GM21576 (cell line): Measurements from ENCODE around the gene FAM114A1.
A peak's percentile ranks its signal among the peaks of the same experiment; 100 is the strongest.

ENCODE experiments used
- ATAC-seq: cut with Tn5 transposase; IDR thresholded peaks from one replicate; pipeline ENCODE4 v1.9.1; 2021; ENCODE audit warnings: mild to moderate bottlenecking, moderate library complexity; ENCODE audit not compliant: unreplicated experiment

Gene FAM114A1

DNA sequence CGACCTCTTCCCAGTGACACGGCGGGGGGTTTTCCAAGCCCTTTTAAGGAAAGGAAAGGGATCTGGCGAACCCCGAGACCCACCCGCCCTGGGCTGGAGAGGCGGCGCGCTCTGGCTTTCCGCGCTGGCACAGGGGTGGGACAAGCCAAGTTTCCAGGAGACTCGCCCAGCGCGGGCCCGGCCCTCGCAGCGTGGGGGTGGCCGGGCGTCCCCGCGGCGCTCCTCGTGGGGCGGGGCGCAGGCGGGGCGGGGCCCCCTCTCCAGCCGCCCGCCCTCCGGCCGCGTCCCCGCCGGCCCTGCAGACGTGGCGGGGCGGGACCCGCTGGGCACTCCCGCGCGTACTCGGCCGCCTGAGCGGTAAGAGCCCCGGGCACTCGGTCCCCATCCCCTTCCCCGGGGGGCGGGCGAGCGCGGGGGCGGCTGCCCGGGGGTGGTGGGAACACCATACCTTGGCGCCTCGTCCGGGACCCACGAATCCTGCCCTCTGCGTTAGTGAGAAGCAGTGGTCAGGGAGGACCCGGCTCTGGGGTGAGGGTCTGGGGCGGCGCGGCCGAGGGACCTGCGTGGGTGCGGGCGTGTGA is at the start of gene FAM114A1:
FAM114A1 (plus strand) TSS at position 329 of the 581 bp plus-strand sequence. CDS start 10,273 bp downstream, outside the sequence.
- peak; percentile 74 for ATAC-seq

DNA sequence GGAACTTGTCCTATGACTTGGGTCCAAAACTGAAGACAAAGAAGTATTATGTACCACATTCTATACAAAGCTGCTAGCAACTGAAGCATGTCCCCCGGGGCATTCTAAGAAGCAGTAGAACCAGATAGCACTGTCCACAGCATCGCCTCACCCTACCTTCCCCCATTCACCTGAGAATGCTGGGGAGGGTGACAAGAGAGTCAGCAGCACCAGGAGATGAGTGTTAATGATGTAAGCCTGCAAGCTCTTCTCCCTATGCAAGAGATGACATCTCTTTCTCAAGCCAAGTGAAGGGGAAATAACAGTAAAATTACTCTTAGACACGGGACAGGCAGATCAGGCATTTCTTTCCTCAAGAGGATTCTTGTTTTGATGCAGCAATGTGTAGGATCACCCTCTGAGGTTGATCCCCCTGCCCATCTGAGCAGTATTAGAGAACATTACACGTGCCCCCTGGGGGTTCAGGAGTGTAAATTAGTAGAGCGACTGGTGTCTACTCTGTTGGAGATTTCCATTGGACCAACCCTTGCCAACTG is 49.1 kb upstream of the FAM114A1 start:
- ATAC-seq: peak; percentile 46

- no peak for ATAC-seq
Observed at GRCh38 chr4:38819569-38819968, 48.0 kb upstream of the FAM114A1 start.

GRCh38 chr4:38820329-38821061 is 47.1 kb upstream of the FAM114A1 start:
- peak; percentile 47 for ATAC-seq

- no peak for ATAC-seq
Observed at GRCh38 chr4:38821739-38822138, 45.9 kb upstream of the FAM114A1 start.

DNA sequence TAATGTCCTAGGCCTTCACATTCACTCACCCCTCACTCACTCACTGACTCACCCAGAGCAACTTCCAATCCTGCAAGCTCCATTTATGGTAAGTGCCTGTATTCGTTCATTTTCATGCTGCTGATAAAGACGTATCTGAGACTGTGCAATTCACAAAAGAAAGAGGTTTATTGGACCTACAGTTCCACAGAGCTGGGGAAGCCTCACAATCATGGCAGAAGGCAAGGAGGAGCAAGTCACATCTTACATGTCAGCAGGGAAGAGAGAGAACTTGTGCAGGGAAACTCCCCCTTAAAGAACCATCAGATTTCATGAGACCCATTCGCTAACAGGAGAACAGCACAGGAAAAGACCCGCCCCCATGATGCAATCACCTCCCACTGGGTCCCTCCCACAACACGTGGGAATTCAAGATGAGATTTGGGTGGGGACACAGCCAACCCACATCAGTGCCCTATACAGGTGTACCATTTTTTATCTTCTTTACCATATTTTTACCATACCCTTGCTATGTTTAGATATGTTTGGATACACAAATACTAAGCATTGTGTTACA is 44.8 kb upstream of the FAM114A1 start:
- no peak for ATAC-seq

- no peak for ATAC-seq
Observed at GRCh38 chr4:38823766-38824165, 43.8 kb upstream of the FAM114A1 start.

- no peak for ATAC-seq
Observed at GRCh38 chr4:38829237-38829636, 38.4 kb upstream of the FAM114A1 start.

DNA sequence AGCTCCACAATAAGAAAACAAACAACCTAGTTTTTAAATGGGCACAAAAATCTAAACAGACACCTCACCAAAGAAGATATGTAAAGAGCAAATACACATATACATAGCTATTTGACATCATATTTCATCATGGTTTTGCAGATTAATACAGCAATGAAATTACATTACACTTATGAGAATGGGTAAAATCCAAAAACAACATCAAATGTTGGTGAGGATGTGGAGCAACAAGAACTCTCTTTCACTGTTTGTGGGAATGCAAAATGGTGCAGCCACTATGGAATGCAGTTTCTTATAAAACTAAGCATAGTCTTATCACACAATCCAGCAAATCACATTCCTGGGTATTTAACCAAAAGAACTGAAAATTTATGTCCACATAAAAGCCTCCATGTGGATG is 36.0 kb upstream of the FAM114A1 start:
- no peak for ATAC-seq

DNA sequence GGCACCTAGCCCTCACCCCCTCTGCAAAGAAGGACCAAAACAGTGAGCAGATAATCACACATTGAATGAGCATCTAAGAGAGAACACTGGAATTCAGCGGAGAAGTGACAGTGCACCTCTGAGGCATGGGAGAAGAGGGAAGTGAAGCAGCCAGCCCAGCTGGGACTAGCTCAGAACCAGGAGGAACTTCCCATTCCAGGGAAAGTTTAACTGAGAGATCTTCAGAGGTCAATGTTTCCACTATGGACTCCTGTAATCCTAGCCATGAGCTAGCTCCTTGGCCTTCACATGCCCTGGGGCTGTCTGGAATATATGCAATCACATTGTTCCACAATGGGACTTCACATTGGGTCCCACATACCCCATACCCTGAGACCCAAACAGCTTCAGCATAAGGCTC is 35.4 kb upstream of the FAM114A1 start:
- ATAC-seq: no peak

DNA sequence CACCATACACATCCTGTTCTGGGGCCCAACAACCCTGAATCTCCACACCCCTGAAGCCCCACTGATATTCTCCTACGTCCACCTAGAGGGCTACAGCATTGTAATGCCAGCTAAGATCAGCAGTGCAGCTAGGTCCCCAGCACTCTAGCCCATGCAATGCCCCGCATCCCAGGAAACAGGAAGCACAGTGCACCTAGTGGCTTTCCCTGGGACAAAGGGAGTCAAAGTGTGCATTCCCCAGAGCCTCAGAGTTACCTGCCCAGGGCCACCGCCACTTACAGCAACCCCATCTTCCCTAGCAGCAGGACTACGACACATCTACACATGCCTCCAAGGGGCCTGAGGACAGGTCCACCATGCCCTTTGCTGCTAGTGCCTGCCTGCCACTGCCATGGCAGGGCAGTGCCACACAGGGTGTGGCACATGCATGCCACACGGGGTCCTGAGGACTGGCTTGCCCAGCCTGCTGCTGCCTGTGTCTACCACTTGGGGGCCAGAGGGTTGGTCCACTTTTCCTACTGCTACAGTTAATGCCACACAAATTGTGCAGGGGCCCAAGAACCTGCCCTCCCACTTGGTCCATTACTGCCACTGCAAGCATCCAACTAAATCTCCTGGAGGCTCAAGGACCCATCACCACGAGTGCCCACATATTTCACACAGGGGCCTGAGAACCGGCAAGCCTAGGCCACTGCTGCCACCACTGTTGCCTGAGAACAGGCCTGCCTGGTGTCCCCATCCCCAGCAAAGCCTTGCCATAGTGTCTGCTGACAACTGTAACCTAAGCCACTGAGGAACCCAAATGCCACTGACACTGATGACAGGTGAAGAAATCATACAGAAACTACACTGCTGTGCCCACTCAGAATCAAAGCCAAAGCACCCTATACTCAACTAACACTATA is 34.7 kb upstream of the FAM114A1 start:
- no peak for ATAC-seq

DNA sequence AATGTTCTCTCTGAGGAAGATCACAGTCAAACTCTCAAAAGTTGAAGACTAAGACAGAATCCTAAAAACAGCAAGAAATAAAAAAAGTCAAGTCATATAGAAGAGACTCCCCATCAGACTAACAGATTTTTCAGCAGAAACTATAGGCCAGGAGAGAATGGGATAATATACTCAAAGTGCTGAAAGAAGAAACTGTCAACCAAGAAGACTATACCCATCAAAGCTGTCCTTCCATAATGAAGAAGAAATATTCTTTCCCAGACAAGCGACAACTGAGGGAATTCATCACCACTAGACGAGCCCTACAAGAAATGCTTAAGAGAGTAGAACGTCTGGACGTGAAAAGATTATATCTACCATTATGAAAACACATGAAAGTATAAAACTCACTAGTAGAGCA is 33.0 kb upstream of the FAM114A1 start:
- ATAC-seq: no peak

- no peak for ATAC-seq
Observed at GRCh38 chr4:38837334-38837733, 30.3 kb upstream of the FAM114A1 start.

GRCh38 chr4:38837849-38838248 is 29.8 kb upstream of the FAM114A1 start:
- ATAC-seq: no peak

DNA sequence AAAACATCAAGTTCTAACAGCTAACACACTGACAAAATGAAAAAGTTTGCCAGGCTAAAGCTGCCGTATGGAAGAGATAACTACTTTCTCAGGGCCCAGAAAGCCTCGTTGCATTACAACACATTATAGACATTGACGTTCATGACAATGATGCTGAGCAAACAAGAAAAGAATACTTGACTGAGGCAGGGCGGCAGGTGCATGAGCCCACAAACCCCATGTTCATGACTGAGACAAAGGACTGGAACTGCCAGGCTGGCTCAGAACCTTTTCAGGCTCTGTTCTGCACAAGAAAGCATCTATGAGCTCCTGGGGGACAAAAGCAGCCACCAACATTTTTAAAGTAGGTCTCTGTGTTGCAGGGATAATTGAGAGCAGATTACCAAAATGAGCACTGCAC is 24.6 kb upstream of the FAM114A1 start:
- ATAC-seq: no peak

GRCh38 chr4:38846015-38846414 is 21.6 kb upstream of the FAM114A1 start:
- no peak for ATAC-seq

DNA sequence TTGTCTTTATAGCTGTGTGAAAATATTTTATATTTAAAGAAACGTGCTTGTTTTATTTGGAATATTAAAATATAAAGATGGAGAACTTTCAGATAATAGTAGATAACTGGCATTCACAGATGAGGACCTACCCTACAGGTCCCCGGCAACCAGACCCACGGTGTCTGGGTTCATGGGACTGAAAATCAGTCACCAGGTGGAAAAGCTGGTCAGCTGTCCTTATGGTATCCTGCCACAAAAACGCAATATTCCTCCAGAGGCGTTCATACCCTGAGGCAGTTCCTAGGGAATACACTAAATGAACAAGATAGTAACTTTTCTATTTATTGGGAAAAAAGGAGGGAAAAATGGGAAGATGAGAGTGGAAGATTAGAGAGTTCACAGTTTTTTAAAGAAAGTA is 12.1 kb upstream of the FAM114A1 start:
- no peak for ATAC-seq

DNA sequence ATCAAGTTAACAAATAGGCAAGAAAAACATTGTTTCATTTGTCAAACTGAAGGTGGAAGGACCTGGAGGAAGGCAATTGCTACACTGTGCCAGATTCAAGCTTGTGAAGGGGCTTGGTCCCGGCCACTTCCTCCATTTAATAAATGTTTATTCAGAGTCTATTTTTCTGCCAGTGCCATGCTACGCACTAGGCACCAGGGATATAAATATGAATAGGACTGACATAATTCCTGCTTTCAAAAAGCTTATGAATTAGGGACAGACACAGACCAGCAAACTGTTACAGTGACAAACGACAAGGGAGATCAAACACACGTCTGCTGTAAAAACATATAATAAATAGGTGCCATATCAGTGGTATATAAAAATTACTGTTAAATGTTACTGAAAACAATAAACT is 11.6 kb upstream of the FAM114A1 start:
- no peak for ATAC-seq

GRCh38 chr4:38856524-38857337 is 10.9 kb upstream of the FAM114A1 start, which contains the start of gene TLR6:
Gene TLR6, minus strand, starts transcription at chr4:38856817. Its CDS starts 27,344 bp downstream, at chr4:38829473.
- peak; percentile 40 for ATAC-seq
